Neural progenitor cell (in vitro differentiated cells): Measurements from ENCODE around the gene GRSF1. TPM values are rescaled to one million over a fixed set of nuclear protein-coding genes. Genes with fewer than 3 reads are reported as not detected.

Source experiments
- DNase-seq: peaks from one replicate; pipeline ENCODE4 v3.0.0-alpha.2; 2016; ENCODE audit warnings: low spot score
- H2AFZ ChIP-seq: fragments of 200-600 bp; sonication (generic); replicated peaks from 2 replicates; pipeline ENCODE4 v1.6.1; 2016; ENCODE audit warnings: antibody characterized with exemption
- H3F3A ChIP-seq: fragments of 200-600 bp; sonication (generic); 2 replicates; pipeline ENCODE4 v1.6.1; 2016; ENCODE audit warnings: antibody characterized with exemption, low read depth
- H3K27ac ChIP-seq: fragments of 200-600 bp; sonication (generic); 2 replicates; pipeline ENCODE4 v1.5.1; 2016; ENCODE audit warnings: mild to moderate bottlenecking
- H3K27me3 ChIP-seq: fragments of 200-600 bp; sonication (generic); 2 replicates; pipeline ENCODE4 v1.6.1; 2016; ENCODE audit warnings: mild to moderate bottlenecking, moderate library complexity
- H3K36me3 ChIP-seq: fragments of 200-600 bp; sonication (generic); 2 replicates; pipeline ENCODE4 v1.5.1; 2016
- H3K4me1 ChIP-seq: fragments of 200-600 bp; sonication (generic); 2 replicates; pipeline ENCODE4 v1.6.1; 2016; ENCODE audit warnings: mixed run types
- H3K4me2 ChIP-seq: fragments of 200-600 bp; sonication (generic); 2 replicates; pipeline ENCODE4 v1.6.1; 2016
- H3K4me3 ChIP-seq: fragments of 200-600 bp; sonication (generic); 2 replicates; pipeline ENCODE4 v1.5.1; 2016
- H3K79me2 ChIP-seq: fragments of 200-600 bp; sonication (generic); 2 replicates; pipeline ENCODE4 v1.6.1; 2016; ENCODE audit warnings: low read depth
- H3K9ac ChIP-seq: fragments of 200-600 bp; sonication (generic); 2 replicates; pipeline ENCODE4 v1.6.1; 2016
- H3K9me3 ChIP-seq: fragments of 200-600 bp; sonication (generic); 2 replicates; pipeline ENCODE4 v1.5.1; 2016; ENCODE audit warnings: low read depth
- H4K20me1 ChIP-seq: fragments of 200-600 bp; sonication (generic); 2 replicates; pipeline ENCODE4 v1.6.1; 2016; ENCODE audit warnings: low read depth
- H3K27ac Mint-ChIP-seq: 3 replicates; pipeline ENCODE4 v1.8.0; 2021; ENCODE audit warnings: mixed read lengths
- H3K27me3 Mint-ChIP-seq: 2 replicates; pipeline ENCODE4 v1.8.0; 2022; ENCODE audit warnings: low read depth, mild to moderate bottlenecking, inconsistent platforms, moderate library complexity, mixed read lengths; ENCODE audit not compliant: insufficient read depth
- H3K36me3 Mint-ChIP-seq: 3 replicates; pipeline ENCODE4 v1.8.0; 2021; ENCODE audit warnings: mixed read lengths
- H3K4me1 Mint-ChIP-seq: 3 replicates; pipeline ENCODE4 v1.8.0; 2021; ENCODE audit warnings: mixed read lengths
- H3K4me3 Mint-ChIP-seq: 3 replicates; pipeline ENCODE4 v1.8.0; 2021; ENCODE audit warnings: mild to moderate bottlenecking, moderate library complexity, mixed read lengths
- H3K9me3 Mint-ChIP-seq: 3 replicates; pipeline ENCODE4 v1.8.0; 2020; ENCODE audit warnings: mixed read lengths
- EZH2 ChIP-seq: fragments of 200-600 bp; sonication (generic); IDR thresholded peaks from 2 replicates; pipeline ENCODE4 v1.6.1; 2017; ENCODE audit warnings: antibody characterized with exemption, mild to moderate bottlenecking, moderate library complexity
- EZH2phosphoT487 ChIP-seq: fragments of 200-600 bp; sonication (generic); IDR thresholded peaks from 2 replicates; pipeline ENCODE4 v1.6.1; 2017; ENCODE audit warnings: antibody characterized with exemption
- total RNA-seq: library from RNA; depleted of rRNA; stranded (reverse); fragments of >200 nt; gene quantifications from 2 replicates; pipeline ENCODE4 v1.2.3, GENCODE V29; 2015; ENCODE audit warnings: low replicate concordance
- TF ChIP-seq, protein P1 (sequence below): fragments of 200-600 bp; sonication (generic); IDR thresholded peaks from 2 replicates; pipeline ENCODE4 v1.5.1; 2017; ENCODE audit warnings: antibody characterized with exemption, mild to moderate bottlenecking

GRSF1 gene
- total RNA-seq, 1 donor from 2014 or later = 136 TPM

DNA sequence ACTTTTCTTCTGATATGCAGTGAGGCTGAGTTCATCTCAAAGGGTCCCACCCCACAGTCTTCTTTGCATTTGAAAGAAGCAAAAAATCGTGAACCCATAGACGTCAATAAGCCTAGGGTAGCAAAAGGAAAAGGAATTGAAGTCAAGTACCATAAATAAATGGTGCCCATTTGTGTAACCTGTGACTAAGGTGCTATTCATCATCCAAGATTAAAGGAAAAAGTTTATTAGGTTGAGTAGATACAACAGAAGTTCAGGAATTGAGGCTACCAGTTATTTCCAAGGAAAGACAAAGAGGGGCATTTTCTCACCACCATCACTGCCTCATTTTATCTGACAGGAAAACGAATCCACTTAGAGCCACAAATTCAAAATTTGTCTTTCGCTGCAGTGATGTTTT lies 18.8 kb upstream of the GRSF1 start:
- H3K27me3 Mint-ChIP-seq = no peaks in the 10 kb centered on the region
- TF ChIP-seq EZH2phosphoT487 (no peak), EZH2 (no peak)
- TF ChIP-seq, protein P1, sequence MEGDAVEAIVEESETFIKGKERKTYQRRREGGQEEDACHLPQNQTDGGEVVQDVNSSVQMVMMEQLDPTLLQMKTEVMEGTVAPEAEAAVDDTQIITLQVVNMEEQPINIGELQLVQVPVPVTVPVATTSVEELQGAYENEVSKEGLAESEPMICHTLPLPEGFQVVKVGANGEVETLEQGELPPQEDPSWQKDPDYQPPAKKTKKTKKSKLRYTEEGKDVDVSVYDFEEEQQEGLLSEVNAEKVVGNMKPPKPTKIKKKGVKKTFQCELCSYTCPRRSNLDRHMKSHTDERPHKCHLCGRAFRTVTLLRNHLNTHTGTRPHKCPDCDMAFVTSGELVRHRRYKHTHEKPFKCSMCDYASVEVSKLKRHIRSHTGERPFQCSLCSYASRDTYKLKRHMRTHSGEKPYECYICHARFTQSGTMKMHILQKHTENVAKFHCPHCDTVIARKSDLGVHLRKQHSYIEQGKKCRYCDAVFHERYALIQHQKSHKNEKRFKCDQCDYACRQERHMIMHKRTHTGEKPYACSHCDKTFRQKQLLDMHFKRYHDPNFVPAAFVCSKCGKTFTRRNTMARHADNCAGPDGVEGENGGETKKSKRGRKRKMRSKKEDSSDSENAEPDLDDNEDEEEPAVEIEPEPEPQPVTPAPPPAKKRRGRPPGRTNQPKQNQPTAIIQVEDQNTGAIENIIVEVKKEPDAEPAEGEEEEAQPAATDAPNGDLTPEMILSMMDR = no peak
- no peaks in the 10 kb centered on the region for H3K36me3 Mint-ChIP-seq

DNA sequence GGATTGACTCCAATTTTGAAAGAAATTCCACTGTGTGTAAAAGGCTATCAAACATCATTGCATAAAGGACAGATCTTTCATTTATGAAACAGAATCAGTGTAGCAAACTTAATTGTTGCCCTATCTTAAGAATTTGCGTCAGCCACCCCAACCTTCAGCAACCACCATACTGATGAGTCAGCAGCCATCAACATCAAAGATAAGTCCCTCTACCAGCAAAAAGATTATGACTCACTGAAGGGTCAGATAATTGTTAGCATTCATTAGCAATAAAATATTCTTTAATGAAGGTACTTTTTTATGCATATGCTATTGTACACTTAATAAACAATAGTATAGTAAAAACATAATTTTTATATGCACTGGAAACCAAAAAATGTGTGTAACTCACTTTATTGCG lies 15.8 kb upstream of the GRSF1 start:
- H3K27ac ChIP-seq = no peak overlapping the region
- no peaks in the 10 kb centered on the region for H4K20me1 ChIP-seq
- no peak for DNase-seq
- H3K36me3 ChIP-seq = no peaks in the 10 kb centered on the region
- H3K27me3 ChIP-seq = no peaks in the 10 kb centered on the region
- no peak overlapping the region for H3K4me2 ChIP-seq
- no peaks in the 10 kb centered on the region for H3K79me2 ChIP-seq
- H3K9me3 Mint-ChIP-seq = no peaks in the 10 kb centered on the region
- no peaks in the 10 kb centered on the region for H3K36me3 Mint-ChIP-seq
- TF ChIP-seq, protein P1 = no peak
- H3K4me3 Mint-ChIP-seq = no peak overlapping the region
- H3K4me1 Mint-ChIP-seq = no peaks in the 10 kb centered on the region
- no peaks in the 10 kb centered on the region for H3F3A ChIP-seq
- no peak overlapping the region for H3K27ac Mint-ChIP-seq
- no peak overlapping the region for H3K9ac ChIP-seq
- H3K4me1 ChIP-seq = no peaks in the 10 kb centered on the region
- no peak overlapping the region for H3K4me3 ChIP-seq
- no peak overlapping the region for H2AFZ ChIP-seq
- H3K9me3 ChIP-seq = no peaks in the 10 kb centered on the region
- peaks cover 3% of the 10 kb centered on the region for H3K27me3 Mint-ChIP-seq

More for the DNA sequence above, 18.8 kb upstream of the GRSF1 start:
- no peaks in the 10 kb centered on the region for H3K4me1 Mint-ChIP-seq
- H4K20me1 ChIP-seq = no peaks in the 10 kb centered on the region
- DNase-seq = no peak
- no peaks in the 10 kb centered on the region for H3K4me1 ChIP-seq
- no peaks in the 10 kb centered on the region for H3K27me3 ChIP-seq
- H2AFZ ChIP-seq = no peak overlapping the region
- no peaks in the 10 kb centered on the region for H3K79me2 ChIP-seq
- H3K36me3 ChIP-seq = no peaks in the 10 kb centered on the region
- H3K9me3 ChIP-seq = no peaks in the 10 kb centered on the region
- H3K4me2 ChIP-seq = no peak overlapping the region
- H3K4me3 Mint-ChIP-seq = no peak overlapping the region
- no peaks in the 10 kb centered on the region for H3F3A ChIP-seq
- no peak overlapping the region for H3K27ac ChIP-seq
- no peak overlapping the region for H3K4me3 ChIP-seq
- no peak overlapping the region for H3K9ac ChIP-seq
- H3K9me3 Mint-ChIP-seq = no peaks in the 10 kb centered on the region
- no peak overlapping the region for H3K27ac Mint-ChIP-seq

DNA sequence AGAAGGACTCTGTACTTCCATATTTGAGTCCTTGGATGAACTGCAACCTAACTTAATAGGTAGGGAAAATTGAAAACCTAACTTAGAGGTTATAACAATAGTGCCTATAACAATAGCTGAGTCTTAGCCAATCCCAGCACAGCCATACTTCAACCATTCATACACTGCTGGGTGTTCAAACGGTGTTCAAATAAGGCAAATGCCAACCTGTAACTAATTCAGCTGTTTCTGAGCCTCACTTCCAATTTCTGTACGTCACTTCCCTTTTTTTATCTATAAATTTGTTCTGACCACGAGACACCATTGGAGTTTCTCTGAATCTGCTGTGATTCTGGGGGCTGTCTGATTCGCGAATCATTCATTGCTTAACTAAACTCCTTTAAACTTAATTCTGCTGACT lies 9.6 kb upstream of the GRSF1 start:
- Histone ChIP-seq H3K27ac (no peak overlapping the region), H3K4me1 (no peaks in the 10 kb centered on the region), H3K4me2 (no peak overlapping the region), H3K36me3 (no peaks in the 10 kb centered on the region), H3K4me3 (no peak overlapping the region), H4K20me1 (no peaks in the 10 kb centered on the region), H3K27me3 (no peaks in the 10 kb centered on the region), H3K9me3 (no peaks in the 10 kb centered on the region), H3F3A (no peaks in the 10 kb centered on the region), H3K79me2 (no peaks in the 10 kb centered on the region), H3K9ac (no peak overlapping the region), H2AFZ (no peak overlapping the region)
- TF ChIP-seq, protein P1 = no peak
- TF ChIP-seq EZH2 = no peak
- no peak for TF ChIP-seq EZH2phosphoT487
- Mint-ChIP-seq H3K36me3 (no peaks in the 10 kb centered on the region), H3K4me1 (no peaks in the 10 kb centered on the region), H3K27me3 (peaks cover 3% of the 10 kb centered on the region), H3K4me3 (no peak overlapping the region), H3K27ac (no peak overlapping the region), H3K9me3 (no peaks in the 10 kb centered on the region)
- no peak for DNase-seq

DNA sequence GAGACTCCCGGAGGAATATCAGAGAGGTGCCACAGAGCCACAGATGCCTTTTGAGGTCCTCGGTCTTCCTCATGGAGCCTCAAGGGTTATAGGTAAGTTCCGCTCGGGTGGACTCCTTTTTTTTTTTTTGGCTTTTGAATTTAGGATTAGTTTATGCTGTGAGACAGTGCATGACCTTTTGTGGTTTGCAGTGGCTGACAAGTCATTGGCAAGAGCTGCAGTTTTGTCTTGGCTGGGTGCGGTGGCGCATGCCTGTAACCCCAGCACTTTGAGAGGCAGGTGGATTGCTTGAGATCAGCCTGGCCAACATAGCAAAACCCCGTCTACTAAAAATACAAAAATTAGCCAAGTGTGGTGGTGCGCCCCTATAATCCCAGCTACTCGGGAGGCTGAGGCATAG lies 4.5 kb upstream of the GRSF1 start:
- H3K4me1 ChIP-seq = peaks cover 4% of the 10 kb centered on the region
- Mint-ChIP-seq H3K4me3 (no peak overlapping the region), H3K4me1 (peaks cover 2% of the 10 kb centered on the region), H3K27me3 (peaks cover 4% of the 10 kb centered on the region), H3K27ac (no peak overlapping the region), H3K36me3 (no peaks in the 10 kb centered on the region), H3K9me3 (no peaks in the 10 kb centered on the region)
- H2AFZ ChIP-seq = no peak overlapping the region
- H3K27me3 ChIP-seq = no peaks in the 10 kb centered on the region
- H3K9me3 ChIP-seq = no peaks in the 10 kb centered on the region
- no peak for DNase-seq
- no peak for TF ChIP-seq EZH2
- H3K79me2 ChIP-seq = peaks cover 4% of the 10 kb centered on the region
- H3K4me3 ChIP-seq = no peak overlapping the region
- H3K4me2 ChIP-seq = no peak overlapping the region
- H3K27ac ChIP-seq = no peak overlapping the region
- H3K36me3 ChIP-seq = no peaks in the 10 kb centered on the region
- no peak overlapping the region for H3K9ac ChIP-seq
- peaks cover 10% of the 10 kb centered on the region for H3F3A ChIP-seq
- no peaks in the 10 kb centered on the region for H4K20me1 ChIP-seq
